ENCODE results near the gene POLQ.

DNA sequence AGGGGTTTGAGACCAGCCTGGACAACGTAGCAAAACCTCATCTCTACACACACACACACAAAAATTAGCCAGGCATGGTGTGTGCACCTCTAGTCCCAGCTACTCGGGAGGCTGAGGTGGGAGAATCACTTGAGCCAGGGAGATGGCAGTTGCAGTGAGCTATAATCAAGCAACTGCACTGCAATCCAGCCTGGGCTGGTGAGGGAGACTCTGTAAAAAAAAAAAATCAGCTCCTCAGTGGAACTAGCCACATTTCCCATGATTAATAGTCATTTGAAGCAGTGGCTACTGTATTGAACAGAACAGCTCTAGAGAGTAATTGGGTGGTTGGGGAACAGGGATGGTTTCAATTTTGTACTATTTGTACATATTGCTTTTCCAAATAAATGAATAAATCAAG is 35.9 kb upstream of the POLQ start:
- TF ChIP-seq, protein P1, sequence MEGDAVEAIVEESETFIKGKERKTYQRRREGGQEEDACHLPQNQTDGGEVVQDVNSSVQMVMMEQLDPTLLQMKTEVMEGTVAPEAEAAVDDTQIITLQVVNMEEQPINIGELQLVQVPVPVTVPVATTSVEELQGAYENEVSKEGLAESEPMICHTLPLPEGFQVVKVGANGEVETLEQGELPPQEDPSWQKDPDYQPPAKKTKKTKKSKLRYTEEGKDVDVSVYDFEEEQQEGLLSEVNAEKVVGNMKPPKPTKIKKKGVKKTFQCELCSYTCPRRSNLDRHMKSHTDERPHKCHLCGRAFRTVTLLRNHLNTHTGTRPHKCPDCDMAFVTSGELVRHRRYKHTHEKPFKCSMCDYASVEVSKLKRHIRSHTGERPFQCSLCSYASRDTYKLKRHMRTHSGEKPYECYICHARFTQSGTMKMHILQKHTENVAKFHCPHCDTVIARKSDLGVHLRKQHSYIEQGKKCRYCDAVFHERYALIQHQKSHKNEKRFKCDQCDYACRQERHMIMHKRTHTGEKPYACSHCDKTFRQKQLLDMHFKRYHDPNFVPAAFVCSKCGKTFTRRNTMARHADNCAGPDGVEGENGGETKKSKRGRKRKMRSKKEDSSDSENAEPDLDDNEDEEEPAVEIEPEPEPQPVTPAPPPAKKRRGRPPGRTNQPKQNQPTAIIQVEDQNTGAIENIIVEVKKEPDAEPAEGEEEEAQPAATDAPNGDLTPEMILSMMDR (IDR thresholded peaks at IDR 0.05; ENCODE audit: insufficient read depth, low read depth, low read length): no peak
- TF ChIP-seq EZH2 (IDR thresholded peaks at IDR 0.05; ENCODE audit: insufficient read depth, low read length): no peak
